HG03097 (cell line): ENCODE measurements around the gene CYP19A1.

ENCODE experiments used
- ATAC-seq: cut with Tn5 transposase; IDR thresholded peaks from one replicate; pipeline ENCODE4 v1.9.1; 2021; ENCODE audit not compliant: unreplicated experiment, low FRiP score

The CYP19A1 gene

DNA sequence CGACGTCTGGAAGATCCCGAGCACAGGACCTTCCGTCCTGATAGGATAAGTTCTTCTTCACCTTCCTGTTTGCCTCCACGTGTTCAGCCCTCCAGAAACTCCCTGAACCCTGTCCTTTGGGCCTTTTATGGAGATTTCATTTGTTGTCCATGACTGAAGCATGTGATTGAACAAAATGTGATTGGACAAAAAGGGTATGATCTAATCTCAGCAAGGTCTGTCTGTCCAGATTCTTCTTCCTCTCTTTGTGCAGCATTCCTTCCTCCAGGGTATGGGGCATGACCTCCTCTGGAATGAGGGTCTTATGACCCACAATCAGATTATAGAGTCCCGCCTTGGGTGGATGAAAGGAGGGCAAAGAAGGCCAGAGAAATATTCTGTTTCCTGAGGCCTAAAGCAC is at the start of gene CYP19A1:
Gene CYP19A1, minus strand, starts transcription at position 101 of the 400 bp plus-strand sequence. CDS start 95,684 bp downstream, outside the sequence.
- no peak for ATAC-seq

GRCh38 chr15:51387699-51388041 is 49.3 kb upstream of the CYP19A1 start:
- ATAC-seq = no peak

- no peak for ATAC-seq
Measured at GRCh38 chr15:51386960-51387698, 48.7 kb upstream of the CYP19A1 start.

GRCh38 chr15:51386486-51386885 is 48.1 kb upstream of the CYP19A1 start:
- ATAC-seq = no peak

- ATAC-seq = no peak
Measured at GRCh38 chr15:51386029-51386428, 47.6 kb upstream of the CYP19A1 start.

GRCh38 chr15:51382787-51383186 is 44.4 kb upstream of the CYP19A1 start:
- no peak for ATAC-seq

- peak; percentile 62 for ATAC-seq
Measured at GRCh38 chr15:51380999-51381806, 42.8 kb upstream of the CYP19A1 start.

DNA sequence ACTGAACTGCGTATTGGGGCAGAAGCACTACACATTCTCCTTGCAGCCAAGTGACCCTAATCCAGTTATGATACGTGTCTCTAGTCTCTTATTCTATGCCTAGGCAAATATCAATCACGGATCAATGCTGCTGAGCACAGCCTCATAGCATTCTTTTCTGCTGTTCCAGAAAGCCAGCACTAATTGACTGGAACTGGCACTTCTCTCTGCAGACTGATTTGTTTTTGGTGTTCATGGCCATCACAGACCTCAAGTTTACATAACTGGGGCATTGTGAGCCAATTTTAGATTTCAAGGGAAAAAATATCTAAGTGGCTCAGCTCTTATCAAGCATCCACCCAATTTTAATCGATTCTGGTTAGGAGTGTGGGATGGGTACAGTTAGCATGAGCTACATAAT is 41.0 kb upstream of the CYP19A1 start:
- no peak for ATAC-seq

- ATAC-seq = no peak
Measured at GRCh38 chr15:51378406-51378805, 40.0 kb upstream of the CYP19A1 start.

DNA sequence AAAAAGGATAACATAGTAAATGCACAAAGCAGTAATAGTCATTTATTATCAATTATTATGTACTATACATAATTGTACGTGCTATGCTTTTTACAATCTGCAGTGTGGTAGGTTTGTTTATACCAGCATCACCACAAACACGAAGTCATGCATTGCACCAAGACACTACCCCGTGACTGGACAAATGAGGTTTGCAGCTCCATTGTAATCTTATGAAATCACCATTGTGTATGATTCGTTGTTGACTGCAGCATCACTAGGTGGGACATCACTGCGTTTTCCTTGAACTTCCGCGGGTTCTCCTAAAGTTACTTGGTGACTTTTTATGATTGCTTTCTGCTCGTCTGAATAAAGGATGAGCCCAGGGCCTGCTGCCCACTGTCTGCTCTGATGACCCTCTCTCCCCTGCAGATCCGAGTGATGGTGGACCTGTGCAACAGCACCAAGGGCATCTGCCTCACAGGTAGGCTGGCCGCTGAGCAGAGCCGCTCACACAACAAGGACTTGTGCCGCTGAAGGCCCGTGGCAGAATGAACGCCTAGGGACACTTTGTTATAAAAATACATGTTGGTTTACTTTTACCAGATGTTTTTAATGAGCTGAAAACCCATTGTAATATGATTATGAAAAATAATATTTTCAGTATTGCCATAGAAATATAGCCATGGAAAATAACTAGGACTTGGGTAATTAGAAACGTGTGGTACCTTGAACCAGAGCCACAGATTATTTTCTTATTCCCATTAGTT is 38.8 kb upstream of the CYP19A1 start:
- ATAC-seq = no peak

- ATAC-seq = no peak
Measured at GRCh38 chr15:51375966-51376640, 37.7 kb upstream of the CYP19A1 start.

- no peak for ATAC-seq
Measured at GRCh38 chr15:51374131-51374530, 35.7 kb upstream of the CYP19A1 start.

DNA sequence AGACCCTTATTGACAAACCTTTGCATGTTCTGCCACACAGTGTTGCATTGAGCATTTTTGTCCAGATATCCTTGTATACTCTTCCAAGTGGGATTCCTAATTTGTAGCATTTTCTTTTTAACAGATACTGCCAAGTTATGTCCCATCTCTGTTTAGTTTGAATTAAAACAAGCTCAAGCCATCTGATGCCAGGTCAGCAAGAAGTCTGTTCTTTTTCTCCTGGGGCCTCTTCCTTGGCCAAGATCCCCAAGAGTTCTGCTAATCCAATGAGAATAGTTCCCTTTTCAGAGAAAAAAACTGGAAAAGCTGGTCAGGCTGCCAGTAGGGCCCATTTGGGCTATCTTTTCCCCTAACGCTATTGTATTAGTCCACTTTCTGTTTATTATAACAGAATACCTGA is 32.9 kb upstream of the CYP19A1 start:
- no peak for ATAC-seq

DNA sequence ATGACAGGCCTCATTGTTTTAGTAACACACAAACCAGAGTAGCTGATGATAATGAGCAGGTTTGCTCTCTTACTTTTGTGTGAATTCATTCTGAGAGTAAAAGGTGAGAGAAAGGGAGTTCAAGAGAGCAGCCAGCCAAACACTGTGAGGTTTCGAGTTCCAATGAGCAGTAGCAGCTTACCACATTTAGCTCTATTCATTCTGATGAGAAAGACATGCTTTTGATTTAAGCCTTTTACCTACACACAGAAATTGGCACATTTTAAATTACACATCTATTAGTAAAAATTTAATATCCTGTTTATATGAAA is 31.0 kb upstream of the CYP19A1 start:
- ATAC-seq = no peak

GRCh38 chr15:51368751-51369450 is 30.5 kb upstream of the CYP19A1 start:
- ATAC-seq = no peak

DNA sequence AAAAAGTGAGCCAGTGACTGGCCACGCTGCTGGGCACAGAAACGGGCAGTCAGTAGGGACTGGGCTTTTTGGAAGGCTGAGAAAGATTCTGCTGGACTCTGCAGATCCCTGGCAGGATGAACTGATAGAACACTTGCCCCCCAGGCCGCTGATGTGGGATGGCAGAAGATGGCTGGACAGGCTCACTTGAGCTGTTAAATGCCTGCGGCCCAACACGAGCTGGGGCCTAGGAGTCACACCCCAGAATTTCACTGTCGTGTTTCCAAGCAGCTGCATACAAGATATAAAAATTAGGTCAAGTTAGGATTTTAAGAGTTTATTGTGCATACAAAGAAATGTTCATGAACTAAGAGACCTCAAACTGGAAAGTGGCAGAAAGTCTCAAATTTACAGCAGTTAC is 29.9 kb upstream of the CYP19A1 start:
- ATAC-seq = no peak

DNA sequence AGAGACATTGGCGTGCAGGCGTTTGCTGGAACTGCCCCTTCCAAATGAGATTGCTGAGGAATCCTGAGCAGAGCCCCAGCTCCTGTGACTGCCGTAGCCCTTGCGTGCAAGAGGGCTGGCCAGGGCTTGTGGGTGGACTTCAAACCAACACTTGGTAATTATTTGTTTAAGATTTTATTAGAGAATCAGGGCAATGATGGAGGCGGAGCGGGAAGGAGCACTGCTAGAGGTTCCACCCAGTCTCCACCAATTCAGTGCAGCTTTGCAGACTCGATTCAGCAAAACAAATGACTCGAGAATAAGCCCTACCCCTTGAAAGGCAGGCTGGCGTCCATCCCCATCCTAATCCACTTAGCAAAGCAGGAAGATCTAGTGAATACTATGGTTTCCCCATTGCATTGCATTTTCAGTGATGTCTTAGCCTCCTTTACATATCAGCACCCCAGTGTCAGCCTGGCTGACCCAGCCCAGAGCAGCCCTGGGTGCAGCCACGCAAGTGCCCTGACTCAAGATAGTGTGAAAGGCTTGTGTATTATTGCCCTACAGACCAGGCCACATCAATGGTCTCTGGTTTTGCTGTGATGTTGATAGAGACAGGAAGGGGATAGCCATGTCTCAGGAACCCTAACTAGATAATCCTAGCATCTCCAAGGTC is 29.1 kb upstream of the CYP19A1 start:
- ATAC-seq = no peak

DNA sequence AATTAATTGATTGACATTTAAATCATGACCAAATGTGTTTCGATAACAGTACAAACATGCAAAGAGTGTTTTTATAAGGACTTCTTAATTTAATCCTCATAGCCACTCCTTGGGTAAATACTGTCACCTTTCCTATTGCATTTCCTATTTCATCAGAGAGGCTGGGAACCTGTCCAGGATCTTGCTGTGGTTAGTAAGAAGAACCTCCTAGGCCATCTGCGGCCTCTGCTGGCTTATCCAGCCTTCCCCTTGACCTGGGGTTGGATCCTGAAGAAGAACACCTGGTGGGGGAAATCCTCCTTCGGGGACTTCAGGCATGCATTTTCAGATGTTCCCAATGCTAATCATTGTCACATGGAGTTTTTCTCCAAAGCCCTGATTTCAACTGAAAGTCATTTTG is 28.5 kb upstream of the CYP19A1 start:
- no peak for ATAC-seq

DNA sequence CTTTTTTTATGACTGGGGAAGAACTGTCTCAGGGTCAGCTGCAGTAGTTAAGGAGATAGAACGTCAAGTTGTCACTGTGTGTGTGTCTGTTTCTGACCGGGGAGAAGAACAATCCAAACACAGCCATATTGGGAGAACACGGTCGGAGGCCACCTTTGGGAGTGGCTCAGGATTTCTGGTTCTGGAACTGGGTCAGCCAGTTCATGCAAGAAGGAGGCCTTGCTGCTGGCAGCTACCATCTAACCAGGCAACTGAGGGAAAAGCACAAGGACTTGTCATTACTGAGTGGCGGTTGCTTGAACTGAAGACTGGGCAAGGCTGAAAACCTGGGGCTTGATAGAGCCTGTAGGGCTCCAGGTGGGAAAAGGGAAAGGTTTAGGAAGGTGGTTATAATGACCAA is 27.7 kb upstream of the CYP19A1 start:
- ATAC-seq = no peak

DNA sequence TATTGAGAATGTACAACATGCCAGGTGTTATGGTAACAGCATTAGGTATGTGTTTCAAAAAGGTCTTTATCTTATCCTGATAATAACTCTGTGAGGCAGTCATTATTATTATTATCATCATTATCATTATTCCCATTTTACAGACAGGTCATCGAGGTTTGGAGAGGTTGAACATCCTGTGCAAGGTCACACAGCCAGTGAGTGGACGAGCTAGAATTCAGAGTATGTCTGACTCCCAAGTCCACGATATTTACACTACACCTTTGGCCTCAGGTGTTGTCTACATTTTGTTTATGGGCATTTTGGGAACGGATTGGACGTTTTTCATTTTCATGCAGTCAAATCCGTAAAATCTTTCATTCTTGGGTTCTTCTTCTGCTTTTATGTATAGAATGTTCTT is 27.0 kb upstream of the CYP19A1 start:
- ATAC-seq = no peak
